ENCODE data around the gene PDE5A.

Gene PDE5A

DNA sequence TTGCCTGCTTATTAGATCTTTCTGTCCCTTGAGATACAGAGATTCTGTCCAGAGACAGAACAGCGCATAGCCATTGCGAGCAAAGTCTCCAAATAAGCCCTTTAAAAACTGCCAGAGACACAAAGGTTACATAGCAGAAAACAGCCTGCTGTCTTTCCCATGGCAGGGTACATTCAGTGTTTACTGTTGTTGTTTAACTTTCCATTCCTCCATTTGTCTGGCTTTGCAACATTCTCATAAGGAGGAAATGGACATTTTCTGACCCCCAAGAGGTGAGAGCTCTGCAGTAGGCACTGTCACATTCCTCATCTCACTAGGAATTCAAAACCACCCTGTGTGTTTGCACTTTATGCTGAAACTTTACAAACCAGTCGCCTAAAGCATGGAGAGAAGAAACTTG, 48.3 kb downstream of the PDE5A start:
- no peak for DNase-seq

DNA sequence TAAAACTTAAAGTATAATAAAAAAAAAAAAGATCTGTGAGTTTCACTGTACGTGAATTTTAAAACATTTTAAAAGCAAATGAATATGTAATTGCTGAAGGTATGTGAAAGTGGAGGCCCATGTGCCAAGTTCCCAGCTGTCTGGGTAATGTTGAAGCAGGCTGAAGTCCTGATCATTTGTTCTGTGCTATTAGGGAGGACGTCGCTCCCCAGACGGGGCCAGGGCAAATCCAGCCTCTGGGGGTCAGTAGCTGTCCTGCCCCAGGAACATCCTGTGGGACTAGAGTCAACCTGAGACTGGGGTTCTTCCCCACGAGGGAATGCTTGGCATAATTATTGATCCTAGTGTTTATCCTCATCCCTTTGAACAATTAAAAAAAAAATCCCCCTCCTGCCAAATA, 48.8 kb downstream of the PDE5A start:
- DNase-seq: no peak

DNA sequence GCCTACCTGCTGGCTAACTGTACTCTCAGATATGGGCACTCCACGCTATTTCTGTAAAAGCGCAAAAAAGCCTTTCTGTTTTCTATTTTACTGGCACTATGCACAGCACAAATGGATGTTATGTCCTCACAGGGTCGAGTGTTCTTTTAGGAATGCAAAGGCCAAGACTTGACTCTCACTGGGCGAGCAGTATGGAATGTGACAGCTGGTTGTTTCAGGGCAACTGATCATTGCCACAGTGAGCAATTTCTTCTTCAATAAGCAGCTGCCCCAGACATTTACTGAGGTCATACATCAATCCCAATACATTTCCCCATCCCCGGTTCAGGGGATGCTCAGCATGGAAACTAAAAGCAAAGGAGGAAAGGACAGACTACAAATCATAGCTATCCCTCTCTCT, 58.2 kb downstream of the PDE5A start:
- no peak for DNase-seq

DNA sequence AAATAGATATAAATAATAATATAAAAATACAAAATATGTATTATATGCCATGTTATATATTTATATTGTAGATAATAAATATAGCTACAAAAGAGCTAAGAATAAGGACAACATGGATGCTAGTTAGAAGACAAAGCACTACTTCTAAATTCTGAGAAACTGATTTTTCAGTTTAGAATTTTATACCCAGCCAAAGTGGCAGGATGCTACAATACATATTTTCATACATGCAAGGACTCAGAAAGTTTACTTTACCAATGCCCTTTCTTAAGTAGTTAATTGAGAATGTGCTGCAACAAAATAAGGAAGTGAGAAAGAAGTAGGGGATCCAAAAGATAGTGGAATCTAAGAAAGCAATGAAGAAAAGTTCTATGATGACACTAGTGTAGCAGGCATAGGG, 64.5 kb downstream of the PDE5A start:
- DNase-seq: no peak

DNA sequence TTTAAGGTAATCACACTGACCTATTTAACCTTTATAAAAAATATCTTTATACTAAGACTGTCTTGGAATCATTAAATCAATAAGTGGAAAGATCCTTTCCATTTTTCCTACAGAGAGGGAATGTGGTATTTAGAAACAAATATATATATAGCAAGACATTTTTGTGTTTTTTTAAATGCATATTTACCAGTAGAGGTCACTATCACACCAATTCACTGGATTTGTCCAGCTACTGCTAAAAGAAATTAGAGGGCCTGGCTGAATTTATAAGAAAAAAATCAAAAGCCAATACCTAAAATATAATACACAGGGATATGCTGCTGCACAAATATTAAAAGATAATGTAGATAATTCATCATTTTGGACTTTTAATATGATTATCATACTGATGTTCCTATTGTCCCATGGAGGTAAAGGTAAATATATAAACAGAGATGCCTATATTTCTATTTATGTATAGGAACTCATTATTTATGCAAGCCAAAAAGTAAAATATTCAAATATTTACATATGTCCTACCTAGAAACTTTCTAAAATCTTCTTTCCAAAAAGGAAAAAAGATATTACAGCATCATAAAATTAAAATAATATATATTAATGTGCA, 69.5 kb downstream of the PDE5A start:
- DNase-seq: peak in 1 of 6 experiments; percentile 0

DNA sequence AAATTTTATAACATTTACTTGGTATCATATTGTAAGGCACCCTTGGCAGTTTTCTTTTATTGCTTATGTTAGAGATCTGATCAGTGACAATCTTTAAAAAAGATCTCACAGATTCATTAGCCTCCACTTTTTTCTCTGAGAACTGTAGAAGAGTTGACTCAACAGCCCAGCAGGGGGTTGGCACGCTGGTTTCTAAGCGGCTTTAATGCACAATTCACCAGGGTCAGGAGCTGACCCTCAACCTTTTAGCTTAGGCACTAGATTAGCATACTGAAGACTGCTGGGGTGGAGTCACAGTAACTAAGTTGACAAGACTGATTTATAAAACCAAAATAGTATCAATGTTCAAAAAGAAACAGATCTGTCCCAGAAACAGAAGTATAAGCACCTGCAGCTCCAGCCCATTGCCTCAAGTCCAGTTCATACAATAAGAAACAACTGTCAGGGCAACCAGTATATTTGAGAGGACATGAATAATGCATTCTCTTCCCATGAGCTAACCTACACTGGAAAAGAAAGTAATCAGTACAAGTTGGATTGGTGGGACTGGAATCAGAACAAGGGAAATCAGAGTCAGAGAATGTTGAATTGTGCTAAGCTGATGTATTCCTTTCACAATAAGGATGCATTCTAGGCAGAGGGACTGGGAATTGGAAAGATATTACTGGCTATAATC, 77.6 kb downstream of the PDE5A start:
- DNase-seq: no peak

DNA sequence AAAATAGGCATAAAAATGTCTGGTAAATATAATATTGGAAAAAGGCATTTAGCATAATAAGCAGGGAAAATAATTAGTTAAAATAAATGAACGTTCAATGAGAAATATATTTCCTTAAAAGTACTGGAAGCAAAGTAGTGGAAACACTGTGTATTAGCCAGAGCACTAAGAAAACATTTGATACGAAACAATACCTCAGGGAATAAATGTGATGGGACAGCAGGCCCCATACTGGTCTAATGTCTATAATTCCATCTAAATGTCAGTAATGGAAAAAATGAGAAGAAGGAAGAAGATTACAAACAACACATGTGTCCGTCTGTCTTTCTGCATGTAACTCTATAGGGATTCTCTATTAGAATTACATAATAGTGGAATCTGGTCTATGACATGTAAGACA, 79.0 kb downstream of the PDE5A start:
- DNase-seq: no peak

DNA sequence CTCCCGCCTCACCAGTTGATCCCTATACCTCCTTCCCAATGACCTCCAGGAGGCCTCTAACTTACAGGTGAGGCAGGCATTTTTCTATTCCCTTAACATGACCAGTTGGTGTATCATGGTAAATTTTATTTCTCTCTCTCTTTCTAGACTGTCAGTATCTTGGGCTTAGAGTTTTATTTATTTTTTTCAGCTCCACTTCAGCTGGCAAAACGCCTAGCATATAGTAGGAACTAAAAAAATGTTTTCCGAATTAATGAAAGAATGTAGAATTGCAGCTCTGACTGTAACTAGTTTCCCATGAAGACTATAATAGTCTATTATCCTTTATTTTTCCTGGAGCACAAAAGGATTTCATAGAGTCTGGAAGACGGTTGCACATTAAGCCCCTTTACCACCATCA, 84.8 kb downstream of the PDE5A start:
- no peak for DNase-seq

DNA sequence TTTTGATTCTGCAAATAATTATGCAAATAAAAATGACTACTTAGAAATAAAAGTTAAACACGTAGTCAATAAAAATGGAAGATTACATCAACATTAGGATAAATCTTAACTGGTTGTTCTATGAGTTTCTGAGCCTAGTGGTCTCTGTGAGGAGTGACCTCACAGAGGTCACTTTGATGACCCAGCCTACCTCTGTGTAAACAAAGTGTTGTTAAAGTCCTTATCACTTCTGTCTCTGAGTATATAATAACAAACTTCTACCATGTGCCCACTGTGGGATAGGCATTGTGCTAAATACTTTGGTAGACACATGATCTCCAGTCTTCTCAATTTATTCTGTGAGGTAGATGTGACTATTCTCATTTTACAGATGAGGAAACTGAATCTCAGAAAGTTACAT, 85.4 kb downstream of the PDE5A start:
- DNase-seq: no peak

DNA sequence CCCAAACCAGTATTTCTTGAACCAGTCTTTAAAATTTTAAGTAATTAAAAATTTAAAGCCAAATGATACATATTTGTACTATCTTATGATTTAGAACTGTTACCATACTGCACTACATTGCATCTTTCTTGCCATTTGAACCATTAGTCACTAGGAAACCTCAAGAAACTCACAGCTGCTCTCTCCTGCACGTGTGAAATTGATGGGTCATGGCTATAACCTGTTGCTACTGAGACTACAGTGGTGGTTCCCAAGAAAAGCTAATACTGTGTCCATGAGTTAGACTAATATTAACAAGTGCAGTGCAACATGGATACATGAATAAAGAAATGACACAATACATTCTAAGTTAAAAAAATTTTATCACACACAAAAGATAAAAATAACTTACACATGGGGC, 88.4 kb downstream of the PDE5A start:
- no peak for DNase-seq

DNA sequence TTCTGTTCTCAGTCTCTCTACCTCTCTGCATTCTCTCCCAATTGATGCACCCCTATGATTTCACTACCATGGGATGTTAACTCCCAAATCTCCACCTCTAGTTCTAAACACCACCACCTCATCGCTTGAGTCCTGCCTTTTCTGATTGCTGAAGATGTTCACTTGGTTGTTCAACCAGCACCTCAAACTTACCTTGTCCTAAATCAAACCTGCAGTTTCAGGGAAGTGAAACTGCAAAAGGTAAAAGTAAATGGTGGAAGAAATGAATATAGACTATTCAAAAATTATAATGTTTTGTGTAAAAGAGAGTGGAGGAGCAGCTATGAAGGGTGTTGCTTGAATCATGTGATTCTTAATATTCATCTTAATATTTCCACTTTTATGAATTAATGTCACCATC, 91.0 kb downstream of the PDE5A start:
- no peak for DNase-seq

DNA sequence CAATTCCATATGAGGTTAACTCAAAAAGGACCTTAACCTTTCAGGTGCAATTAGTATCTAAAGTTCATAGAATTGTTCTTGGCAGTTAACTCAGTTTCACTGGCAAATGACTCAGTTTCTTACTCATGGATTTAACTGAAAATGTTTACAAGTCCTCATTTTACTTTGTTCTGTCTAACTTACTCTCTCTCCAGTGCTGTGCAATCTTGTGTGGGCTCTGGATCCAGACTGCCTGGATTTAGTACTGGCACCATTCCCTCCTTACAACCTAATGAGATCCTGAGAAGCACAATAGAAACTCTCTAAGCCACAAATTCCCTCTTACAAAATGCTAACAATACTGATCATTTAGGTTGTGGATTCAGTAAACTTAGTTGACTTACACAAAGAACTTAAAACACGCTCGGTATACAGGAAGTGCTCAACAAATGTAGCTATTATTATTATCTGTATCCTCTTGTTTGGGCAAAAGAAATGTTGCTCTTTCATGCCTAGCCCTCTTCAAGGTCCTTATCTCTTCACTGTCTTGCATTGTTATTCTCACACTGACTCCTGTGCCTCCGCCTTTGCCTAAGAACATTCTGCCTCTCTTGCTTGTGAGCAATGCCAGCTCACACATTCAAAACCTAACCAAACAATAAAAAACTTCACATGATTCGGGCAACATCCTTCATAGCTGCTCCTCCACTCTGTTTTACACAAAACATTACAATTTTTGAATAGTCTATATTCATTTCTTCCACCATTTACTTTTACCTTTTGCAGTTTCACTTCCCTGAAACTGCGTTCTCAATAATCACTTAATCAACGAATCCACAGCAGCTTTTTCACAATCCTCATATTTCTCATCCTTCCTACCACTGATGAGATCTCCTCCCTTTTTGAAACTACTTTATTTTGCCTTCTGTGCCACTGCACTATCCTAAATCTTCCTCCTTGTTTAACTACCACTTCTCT, 91.8 kb downstream of the PDE5A start:
- DNase-seq: no peak

DNA sequence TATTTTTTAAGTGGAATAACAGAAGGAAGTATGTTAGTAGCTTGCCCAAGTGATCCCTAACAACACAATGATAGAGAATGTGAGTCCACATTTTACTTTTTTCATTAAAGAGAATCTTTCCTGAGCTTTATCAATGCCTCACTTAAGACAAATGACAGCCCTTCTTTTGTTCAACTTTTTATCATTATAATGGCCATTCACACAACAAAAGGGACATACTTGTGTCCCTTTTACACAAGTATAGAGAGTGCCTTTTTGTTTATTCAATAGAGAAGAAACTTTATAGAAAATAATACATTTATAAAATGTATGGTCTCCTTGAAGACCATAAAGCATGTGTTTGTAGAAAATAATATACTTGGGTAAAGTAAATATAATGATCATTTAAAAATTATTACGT, 96.3 kb downstream of the PDE5A start:
- DNase-seq: no peak

DNA sequence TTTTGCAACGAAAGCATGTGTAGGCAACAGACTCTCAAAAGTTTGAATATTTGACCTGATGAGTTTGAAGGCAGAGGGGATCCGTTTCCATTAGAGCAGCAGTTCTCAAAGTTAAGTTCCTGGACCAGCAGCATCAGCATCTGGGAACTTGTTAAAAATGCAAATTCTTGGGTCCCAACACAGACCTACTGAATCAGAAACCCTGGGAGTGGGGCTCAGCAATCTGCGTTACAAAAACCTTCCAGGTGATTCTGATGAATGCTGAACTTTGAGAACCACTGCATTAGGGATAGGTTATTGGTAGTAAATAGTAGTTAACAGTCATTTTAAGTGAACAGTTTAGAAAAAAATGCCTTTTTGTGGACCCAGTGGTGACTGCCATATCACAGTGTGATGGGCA, 98.8 kb downstream of the PDE5A start:
- DNase-seq: no peak

DNA sequence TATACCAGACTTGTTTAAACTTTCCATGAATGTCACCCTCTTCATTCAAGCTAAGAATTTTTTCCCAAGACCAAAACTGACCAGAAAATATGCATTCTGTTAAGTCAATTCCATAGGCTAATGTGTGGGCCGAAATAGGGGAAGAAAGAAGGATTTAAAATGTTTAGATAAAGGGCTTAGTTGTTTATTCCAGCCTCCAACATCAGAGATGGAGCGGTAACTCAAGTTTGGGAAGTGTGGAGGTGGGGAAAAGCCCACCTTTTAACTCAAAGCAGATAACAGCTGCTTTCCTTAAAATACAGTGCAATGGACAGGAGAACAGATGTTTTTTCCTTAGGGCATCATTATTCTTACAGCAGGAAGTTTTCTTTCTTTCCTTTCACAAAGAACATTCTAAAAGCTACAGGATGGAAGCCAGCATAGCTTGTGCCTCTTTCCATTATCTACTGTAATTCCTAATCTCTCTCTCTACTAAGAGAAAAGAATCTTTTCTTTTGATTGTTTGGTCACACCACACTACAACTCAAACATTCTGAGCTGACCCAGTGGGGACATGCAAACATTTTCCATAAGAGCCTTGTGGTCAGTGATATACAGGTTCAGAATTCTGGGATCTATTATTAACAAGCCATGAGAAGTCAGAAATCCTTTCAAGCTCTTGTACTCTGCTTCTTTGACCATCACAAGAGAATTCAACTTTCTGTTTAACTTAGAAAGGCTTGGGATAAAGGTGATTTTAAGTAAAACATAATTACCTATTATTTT, 101.6 kb downstream of the PDE5A start:
- no peak for DNase-seq

DNA sequence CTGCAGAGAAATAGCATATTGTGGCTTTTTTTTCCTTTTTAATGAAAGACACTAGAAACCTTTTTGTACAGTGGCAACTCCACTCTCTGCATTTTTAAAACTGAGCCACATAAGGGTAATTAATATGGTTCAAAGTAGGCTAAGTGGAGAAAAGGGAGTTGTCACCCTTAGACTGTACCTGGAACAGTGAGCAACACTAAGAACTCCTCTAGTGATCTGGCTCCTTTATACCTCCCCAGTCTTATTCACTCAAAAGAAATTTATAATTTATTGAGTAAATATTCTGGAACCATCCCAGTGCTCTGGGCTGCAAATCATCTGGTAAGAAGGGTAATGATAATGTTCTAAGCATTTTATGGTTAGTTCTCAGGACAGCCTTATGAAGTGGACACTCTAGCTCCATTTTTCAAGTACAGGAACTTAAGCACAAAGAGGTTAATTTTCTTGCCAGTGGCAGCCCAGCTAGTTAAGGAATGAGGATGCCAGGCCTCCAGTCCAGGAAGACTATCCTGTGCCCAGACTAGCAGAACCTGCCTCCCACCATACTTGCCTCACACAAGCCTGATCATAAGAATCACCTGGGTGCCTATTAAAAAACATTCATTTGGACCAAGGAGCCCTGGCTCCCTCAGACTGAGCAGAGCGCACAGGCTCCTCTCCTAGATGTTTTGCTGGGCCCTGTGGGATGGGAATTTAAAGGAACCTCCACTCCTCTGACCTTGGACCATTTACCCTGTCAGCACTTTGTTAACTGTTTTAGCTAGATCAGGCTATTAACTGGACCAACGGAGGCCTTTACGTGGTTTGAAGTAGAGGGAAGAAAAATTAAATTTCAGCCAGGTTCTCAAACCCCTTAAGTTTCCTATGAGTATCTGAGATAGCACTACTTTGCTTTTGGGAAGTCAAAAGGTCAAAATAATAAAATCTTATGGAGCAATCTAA, 102.6 kb downstream of the PDE5A start:
- DNase-seq: no peak

DNA sequence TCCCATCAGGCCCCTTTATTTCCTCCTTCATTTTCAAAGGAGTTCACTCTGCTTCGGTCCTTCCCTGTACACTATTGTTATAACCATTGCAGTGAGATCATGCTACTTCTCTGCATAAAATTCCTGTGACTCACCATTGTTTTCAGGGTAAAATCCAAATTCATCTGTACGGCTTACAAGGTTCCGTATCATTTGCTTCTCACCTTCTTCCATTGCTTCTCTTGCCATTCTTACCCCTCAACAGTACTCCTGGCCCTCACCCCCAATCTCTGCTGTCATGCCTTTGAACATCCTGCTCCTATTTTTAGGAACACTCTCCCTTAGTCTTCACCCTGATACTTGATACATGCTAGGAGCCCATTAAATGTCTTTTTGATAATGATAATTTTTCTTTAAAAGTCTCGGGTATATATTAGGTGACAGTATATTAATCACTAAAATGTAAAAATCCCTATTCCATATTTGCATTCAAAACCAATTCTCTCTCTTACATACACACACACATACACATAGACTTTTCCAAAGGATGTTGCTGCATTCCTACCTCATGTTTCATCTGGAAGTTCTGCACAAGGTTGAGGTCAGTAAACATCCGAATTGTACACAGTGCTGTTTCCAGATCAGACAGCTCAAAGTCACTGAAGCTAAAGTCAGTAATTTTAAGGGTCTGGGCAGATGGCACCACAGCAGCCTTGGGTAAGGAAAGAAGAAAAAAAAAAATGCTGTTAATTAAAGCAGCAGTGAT, 103.4 kb downstream of the PDE5A start:
- no peak for DNase-seq

DNA sequence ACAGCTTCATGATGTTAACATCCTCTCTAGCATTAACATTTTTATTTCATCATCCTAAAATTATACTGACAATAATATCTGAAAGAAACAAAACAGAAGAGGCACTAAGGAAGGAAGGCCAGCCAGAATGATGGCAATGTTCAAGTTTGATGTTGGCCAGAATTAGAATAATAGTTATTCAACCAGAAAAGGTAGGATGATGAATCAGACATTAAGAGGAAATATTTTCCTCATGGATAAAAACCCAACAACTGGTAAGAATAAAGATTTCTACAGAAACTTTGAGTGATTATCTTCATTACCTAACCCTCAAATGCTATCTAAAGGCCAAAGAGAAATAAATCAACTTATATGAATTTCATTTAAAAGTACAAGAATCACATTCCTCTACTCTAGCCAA, 105.2 kb downstream of the PDE5A start:
- no peak for DNase-seq

DNA sequence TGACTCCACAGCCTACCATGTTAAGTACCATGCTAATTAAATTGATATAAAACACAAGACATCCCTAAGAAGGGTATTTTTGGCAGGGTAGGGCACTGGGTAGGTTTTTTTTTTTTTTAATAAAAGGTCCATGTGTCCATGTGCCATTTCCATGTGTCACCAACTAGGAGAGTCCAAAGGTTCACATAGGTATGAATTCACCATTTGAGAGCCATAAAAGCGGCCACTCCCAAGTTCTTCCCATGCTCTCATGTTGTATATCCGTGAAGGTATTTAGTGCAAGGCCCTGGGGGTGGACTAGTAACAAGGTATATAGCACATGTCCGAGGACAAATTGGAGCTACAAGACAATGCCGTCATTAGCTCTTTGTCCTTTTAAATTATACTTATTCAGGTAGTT, 107.3 kb downstream of the PDE5A start:
- no peak for DNase-seq

DNA sequence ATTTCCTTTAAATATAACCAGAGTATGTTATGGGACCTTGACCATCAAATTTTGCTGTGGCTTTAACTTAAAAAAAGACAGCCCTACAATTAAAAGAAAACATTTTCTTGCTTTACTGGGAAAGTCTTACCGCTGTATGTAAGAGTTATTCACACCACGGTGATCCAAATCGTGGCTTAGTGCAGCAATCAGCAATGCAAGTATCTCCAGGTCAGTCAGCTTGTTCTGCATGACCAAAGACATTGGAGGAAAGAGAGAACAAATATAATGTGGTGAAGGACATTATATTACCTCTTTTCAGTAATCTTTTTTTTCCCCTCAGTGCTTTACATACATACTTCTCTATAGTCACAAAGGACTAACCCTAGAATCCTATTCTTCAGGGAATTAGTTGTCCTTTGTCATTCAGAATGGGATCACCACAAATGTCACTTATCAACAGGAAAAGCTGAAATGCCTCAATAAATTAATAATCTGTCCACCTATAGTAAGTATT, 109.6 kb downstream of the PDE5A start:
- no peak for DNase-seq

DNA sequence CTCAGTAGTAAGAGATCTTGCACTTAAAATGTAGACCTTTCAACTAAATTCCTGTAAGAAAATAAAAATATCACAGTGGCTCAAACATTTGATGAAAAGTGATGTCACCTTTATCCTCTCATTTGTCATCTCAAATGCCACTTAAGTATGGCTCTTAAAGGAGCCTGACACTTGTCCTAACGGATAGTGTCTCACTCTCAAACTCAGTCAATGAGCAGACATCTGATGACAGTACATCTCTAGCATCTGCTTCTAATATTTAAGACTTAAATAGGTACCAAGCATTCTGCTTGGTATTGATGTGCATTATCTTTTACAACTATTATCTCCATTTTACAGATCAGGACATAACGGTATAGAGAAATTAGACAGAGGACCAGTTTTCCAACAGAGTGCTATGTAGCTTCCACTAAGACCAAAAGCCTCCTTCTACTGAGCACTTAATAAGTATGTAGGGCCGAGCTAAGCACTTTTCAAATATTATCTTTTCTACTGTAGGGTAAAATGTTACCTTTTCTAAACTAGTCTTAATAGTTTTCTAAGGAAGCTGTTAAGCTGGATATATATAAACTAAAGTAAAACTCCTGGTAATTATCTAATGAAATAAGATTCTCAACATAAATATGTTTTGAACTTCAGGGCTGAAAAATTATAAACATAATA, 110.2 kb downstream of the PDE5A start:
- DNase-seq: no peak

Data from stimulated activated naive CD4-positive, alpha-beta T cell (primary cell).